ENCODE measurements around the gene BABAM2. TPM values are rescaled to one million over a fixed set of nuclear protein-coding genes. Genes with fewer than 3 reads are reported as not detected.

Gene BABAM2
- total RNA-seq, 2 experiments from 2014 or later: 45.2 to 53.2 TPM

- H3K4me1 Mint-ChIP-seq: peaks cover 3% of the 10 kb centered on the region
- no peak overlapping the region for H3K4me3 Mint-ChIP-seq
Measured at GRCh38 chr2:28342081-28342967, 451.8 kb downstream of the BABAM2 start.

DNA sequence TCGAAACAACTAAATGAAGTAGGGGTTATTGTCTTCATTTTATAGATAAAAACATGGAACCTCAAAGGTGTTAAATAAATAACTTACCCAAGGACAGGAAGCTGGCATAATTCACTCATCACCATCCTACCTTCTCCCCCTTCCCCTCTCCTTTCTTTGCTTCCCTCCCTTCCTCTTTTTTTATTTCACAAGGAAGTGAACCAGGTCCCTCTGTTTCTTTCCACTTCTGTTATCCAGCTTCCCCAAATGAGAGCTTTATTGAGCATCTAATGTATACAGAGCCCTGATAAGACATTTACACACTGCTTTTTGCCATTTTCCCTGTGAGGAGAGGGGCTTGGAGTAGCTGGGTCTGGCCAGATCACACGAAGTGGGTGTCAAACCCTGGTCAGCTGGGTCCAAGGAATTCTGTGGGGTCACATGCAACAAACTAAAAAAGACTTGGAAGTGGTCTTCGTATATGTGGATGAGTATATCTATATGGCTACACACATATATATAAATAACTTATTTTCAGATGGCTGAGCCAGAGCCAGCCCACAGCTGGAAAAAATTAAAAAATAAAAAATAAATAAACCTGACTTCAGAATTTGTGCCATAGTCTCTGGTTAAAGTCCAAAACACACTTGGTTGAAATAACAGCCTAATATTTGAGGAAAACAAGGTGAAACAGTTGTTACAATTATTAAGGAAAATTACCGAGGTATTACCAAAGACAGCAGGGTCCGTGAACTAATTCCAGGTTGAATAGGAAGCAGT lies 452.8 kb downstream of the BABAM2 start:
- no peak for DNase-seq
- H3K27me3 Mint-ChIP-seq: no peaks in the 10 kb centered on the region
- no peak overlapping the region for H3K4me3 Mint-ChIP-seq
- peaks cover 8% of the 10 kb centered on the region for H3K4me1 Mint-ChIP-seq
- peaks cover 3% of the 10 kb centered on the region for H3K36me3 Mint-ChIP-seq
- H3K9me3 Mint-ChIP-seq: no peaks in the 10 kb centered on the region
- H3K27ac Mint-ChIP-seq: no peak overlapping the region

More at GRCh38 chr2:28342081-28342967, 451.8 kb downstream of the BABAM2 start:
- Mint-ChIP-seq H3K27me3 (no peaks in the 10 kb centered on the region), H3K9me3 (no peaks in the 10 kb centered on the region), H3K27ac (no peak overlapping the region), H3K36me3 (peaks cover 3% of the 10 kb centered on the region)
- no peak for DNase-seq

DNA sequence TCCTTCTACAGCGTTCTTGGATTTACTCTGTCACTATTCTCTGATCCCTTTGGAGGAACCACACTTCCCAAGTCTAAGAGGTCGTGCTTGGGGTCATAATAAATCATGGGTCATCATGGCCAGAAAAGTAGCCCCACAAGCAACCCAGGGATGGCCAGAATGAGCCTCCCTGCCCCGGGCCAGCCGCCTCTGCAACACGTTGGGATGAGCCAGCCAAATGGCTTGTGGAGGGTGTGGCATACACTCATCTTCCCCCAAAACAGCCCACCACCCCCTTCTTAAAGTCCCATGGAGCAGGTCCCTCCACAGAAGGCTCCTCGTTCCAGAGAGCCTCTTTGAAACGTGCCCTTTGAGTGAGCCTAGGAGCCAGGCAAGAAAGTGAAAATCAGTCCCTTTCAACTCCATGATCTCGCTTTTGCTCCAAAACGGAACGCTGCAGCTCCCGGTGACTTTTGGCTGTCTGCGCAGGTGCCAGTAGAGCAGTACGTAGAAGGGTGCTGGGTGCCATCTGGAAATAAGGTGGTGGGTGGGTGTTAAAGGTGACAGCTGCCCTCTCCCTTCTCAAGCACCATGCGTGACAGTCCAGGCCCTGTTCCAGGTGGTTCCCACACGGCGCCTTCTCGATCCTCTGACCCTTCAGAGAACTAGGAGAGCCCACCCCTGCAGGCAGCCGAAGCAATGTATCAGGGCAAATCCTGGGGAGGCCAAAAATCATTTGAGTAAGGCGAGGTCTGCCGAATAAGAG lies 453.6 kb downstream of the BABAM2 start:
- H3K27ac Mint-ChIP-seq: no peak overlapping the region
- no peak overlapping the region for H3K4me3 Mint-ChIP-seq
- H3K4me1 Mint-ChIP-seq: peaks cover 10% of the 10 kb centered on the region
- H3K27me3 Mint-ChIP-seq: no peaks in the 10 kb centered on the region
- peaks cover under 1% of the 10 kb centered on the region for H3K36me3 Mint-ChIP-seq
- no peaks in the 10 kb centered on the region for H3K9me3 Mint-ChIP-seq
- no peak for DNase-seq

- Mint-ChIP-seq H3K4me3 (no peak overlapping the region), H3K9me3 (no peaks in the 10 kb centered on the region), H3K27me3 (no peaks in the 10 kb centered on the region), H3K36me3 (no peaks in the 10 kb centered on the region), H3K4me1 (peaks cover 13% of the 10 kb centered on the region), H3K27ac (no peak overlapping the region)
- no peak for DNase-seq
Measured at GRCh38 chr2:28344756-28345373, 454.3 kb downstream of the BABAM2 start.

DNA sequence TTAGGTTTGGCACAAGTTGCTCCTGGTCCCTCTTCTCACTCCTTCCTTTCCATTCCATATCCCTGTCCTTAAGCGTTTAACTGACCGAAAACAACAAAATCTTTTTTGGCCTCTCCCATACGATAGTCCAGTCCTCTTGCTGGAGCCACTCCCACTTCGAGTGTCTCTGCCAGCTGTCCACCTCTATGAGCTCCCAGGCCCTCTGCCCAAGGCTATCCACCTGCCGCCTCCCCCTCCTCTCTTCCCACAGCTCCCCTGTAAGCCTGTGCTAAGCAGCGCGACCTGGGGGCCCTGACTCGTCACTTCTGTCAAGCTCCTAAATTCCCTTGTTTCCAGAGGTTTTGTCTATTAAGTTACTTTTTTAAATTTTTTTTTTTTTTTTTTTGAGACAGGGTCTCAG lies 455.1 kb downstream of the BABAM2 start:
- H3K27me3 Mint-ChIP-seq: no peaks in the 10 kb centered on the region
- no peaks in the 10 kb centered on the region for H3K36me3 Mint-ChIP-seq
- H3K27ac Mint-ChIP-seq: no peak overlapping the region
- H3K4me1 Mint-ChIP-seq: peaks cover 13% of the 10 kb centered on the region
- DNase-seq: no peak
- H3K4me3 Mint-ChIP-seq: no peak overlapping the region
- no peaks in the 10 kb centered on the region for H3K9me3 Mint-ChIP-seq

DNA sequence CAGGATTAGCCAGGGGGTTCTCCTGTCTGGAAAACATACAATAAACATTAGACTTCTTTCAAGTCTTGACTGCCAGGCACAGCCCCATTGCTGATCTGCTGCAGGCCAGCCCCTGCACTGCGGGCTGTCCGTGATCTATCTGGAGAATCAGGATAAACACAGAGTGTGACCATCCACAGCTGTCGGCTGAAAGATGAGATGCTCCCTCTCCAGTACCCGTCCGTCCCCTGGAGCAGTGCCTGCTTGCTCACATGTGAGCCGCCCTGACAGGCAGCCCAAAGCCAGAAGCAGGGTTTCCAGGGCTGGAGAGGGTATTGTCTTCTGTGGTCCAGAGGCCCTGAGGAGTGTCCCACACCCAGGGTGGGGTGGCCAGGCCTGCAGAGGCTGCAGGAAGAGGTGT lies 456.1 kb downstream of the BABAM2 start:
- Mint-ChIP-seq H3K9me3 (no peaks in the 10 kb centered on the region), H3K4me3 (no peak overlapping the region), H3K27ac (no peak overlapping the region), H3K36me3 (no peaks in the 10 kb centered on the region), H3K4me1 (peaks cover 14% of the 10 kb centered on the region), H3K27me3 (no peaks in the 10 kb centered on the region)
- DNase-seq: no peak

- no peak overlapping the region for H3K4me3 Mint-ChIP-seq
- H3K9me3 Mint-ChIP-seq: no peaks in the 10 kb centered on the region
- H3K36me3 Mint-ChIP-seq: no peaks in the 10 kb centered on the region
- no peak for DNase-seq
- H3K4me1 Mint-ChIP-seq: peaks cover 19% of the 10 kb centered on the region
- no peak overlapping the region for H3K27ac Mint-ChIP-seq
- H3K27me3 Mint-ChIP-seq: no peaks in the 10 kb centered on the region
Measured at GRCh38 chr2:28347193-28347592, 456.7 kb downstream of the BABAM2 start.

- peaks cover 19% of the 10 kb centered on the region for H3K4me1 Mint-ChIP-seq
- H3K36me3 Mint-ChIP-seq: no peaks in the 10 kb centered on the region
- H3K4me3 Mint-ChIP-seq: no peak overlapping the region
- no peaks in the 10 kb centered on the region for H3K9me3 Mint-ChIP-seq
- H3K27me3 Mint-ChIP-seq: no peaks in the 10 kb centered on the region
- DNase-seq: no peak
- H3K27ac Mint-ChIP-seq: no peak overlapping the region
Measured at GRCh38 chr2:28347596-28347995, 457.1 kb downstream of the BABAM2 start.

DNA sequence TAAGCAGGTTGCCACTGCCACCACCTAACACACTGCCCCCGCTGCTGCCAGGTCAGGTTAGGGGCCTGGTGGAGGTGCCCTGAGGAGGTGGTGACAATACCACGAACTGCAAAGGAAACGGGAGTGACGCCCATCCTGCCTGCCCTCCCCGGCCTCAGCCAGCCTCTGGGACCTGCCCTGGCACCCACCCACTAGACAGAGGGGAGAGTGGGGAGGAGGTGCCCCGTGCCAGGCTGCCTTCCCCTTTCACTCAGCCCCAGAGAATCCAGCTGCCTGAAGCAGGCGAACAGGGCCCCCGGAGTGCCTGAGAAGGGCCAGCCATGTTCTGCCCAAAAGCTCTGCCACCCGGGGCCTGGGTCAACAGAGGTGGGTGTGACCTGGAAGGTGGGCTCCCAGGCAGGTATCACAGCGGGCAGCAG lies 457.6 kb downstream of the BABAM2 start:
- Mint-ChIP-seq H3K36me3 (no peaks in the 10 kb centered on the region), H3K27ac (no peak overlapping the region), H3K9me3 (no peaks in the 10 kb centered on the region), H3K27me3 (no peaks in the 10 kb centered on the region), H3K4me1 (peaks cover 19% of the 10 kb centered on the region), H3K4me3 (no peak overlapping the region)
- DNase-seq: peak; percentile 46

DNA sequence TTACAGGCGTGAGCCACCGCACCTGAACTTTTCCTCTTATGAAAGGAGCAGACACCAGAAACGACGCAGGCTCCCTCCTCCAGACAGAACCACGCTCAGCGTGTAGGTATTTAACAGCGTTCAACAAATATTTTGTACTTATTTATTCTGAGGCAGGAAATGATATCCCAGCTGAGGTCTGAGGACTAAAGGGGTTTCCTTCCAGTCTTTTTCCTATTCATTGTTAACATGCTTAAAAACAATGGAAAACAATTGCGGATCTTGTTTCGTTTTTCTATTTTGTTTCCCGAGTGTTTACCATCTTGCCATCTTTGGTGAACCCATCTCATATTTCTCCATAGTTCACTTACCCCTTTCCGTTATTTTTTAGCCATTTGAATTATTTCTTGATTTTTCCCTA lies 458.4 kb downstream of the BABAM2 start:
- peak overlapping the region; percentile 5 for H3K27ac Mint-ChIP-seq
- no peak for DNase-seq
- H3K4me3 Mint-ChIP-seq: no peak overlapping the region
- no peaks in the 10 kb centered on the region for H3K27me3 Mint-ChIP-seq
- H3K36me3 Mint-ChIP-seq: no peaks in the 10 kb centered on the region
- H3K4me1 Mint-ChIP-seq: peaks cover 19% of the 10 kb centered on the region
- no peaks in the 10 kb centered on the region for H3K9me3 Mint-ChIP-seq

DNA sequence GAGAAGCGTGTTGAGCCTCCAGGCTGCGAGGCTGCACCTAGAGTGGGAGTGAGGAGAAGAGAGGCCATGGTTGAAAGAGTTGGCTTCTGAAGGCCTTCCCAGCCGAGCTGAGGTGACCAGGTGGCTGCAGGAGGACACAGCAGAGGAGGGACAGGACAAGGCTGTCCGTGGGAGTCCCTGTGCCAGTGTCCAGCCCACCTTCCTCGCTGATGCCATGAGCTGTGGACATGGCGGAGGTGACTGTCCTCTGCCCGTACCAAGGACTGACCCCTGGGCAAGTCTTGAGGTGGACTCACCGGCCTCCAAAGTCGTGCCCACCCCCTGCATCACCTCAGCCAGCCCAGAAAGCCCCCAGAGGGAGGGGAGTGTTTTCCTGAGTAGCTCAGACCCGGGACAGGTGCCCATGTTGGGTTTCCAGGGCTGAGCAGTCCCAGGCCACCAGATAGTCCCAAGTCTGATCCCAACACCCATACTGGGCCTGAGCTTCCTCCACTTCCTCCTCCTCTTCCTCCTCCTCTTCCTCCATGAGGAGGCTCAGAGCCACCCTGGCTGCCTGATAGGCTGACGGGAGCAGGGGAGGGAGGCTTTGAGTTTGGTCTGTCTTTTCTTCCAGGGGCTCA lies 459.1 kb downstream of the BABAM2 start:
- peaks cover 19% of the 10 kb centered on the region for H3K4me1 Mint-ChIP-seq
- H3K36me3 Mint-ChIP-seq: no peaks in the 10 kb centered on the region
- DNase-seq: no peak
- no peak overlapping the region for H3K27ac Mint-ChIP-seq
- no peaks in the 10 kb centered on the region for H3K27me3 Mint-ChIP-seq
- no peaks in the 10 kb centered on the region for H3K9me3 Mint-ChIP-seq
- no peak overlapping the region for H3K4me3 Mint-ChIP-seq

DNA sequence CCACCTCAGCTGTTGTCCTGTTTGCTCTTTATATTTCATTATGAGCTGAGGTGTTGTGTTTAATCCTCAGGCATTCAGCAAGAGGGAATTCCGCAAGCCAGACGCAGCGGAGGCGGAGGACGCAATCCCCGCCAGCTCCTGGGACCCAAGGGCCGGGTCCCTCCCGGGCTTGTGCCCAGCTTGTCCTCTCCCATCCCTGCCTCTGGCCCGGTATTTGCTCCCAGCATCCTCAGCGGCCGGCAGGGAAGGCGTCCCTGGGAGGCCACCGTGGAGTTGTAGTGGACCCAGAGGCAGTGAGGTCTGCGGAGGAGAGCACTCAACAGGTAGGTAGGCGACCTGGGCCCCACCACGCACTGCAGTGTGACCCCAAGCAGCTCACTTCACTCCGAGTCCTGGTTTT lies 459.7 kb downstream of the BABAM2 start:
- H3K27me3 Mint-ChIP-seq: no peaks in the 10 kb centered on the region
- DNase-seq: no peak
- no peak overlapping the region for H3K4me3 Mint-ChIP-seq
- no peaks in the 10 kb centered on the region for H3K36me3 Mint-ChIP-seq
- no peak overlapping the region for H3K27ac Mint-ChIP-seq
- H3K9me3 Mint-ChIP-seq: no peaks in the 10 kb centered on the region
- peaks cover 19% of the 10 kb centered on the region for H3K4me1 Mint-ChIP-seq

DNA sequence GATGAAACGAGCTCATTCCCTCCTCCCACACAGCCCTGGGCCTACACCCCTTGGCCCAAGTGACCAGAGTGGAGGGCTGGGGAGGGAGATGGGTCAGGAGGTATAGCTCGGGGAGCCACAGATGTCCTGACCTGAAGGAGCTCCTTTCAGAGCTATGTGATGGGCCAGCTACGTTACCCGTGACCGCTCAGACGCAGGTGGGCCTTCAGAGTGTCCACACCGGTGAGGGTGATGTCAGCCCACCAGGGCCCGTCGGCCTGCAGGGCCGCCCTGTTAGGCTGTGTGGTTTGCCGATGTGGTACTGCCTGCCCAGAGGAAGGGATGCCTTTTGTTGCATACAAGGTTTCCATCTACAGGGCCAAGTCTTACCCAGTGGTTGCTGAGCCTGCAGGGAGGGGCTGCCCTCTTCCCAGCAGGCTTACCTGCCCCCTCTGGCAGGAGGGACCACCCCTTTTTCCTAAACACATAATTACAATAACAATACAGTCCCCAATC lies 460.3 kb downstream of the BABAM2 start:
- Mint-ChIP-seq H3K9me3 (no peaks in the 10 kb centered on the region), H3K4me1 (peaks cover 19% of the 10 kb centered on the region), H3K4me3 (no peak overlapping the region), H3K27me3 (no peaks in the 10 kb centered on the region), H3K36me3 (no peaks in the 10 kb centered on the region), H3K27ac (no peak overlapping the region)
- DNase-seq: no peak

DNA sequence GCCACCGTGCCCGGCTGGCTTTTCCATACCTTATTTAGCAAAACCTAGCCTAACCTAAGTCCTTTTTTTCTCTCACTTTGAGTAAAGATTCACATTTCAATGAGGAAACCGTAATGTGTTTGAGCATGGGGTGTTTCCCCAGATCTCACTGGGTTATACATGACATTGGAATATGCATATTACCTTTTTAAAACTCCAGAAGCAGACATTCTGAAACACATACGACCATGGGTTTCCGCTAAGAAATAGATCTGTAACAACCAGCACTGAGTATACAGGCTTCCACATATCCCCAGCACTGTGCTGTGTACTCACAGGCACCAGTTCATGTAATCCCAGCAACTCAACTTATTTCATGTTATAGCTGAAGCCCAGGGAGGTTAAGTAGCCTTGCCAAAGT lies 461.1 kb downstream of the BABAM2 start:
- no peak for DNase-seq
- Mint-ChIP-seq H3K4me1 (peaks cover 24% of the 10 kb centered on the region), H3K4me3 (no peak overlapping the region), H3K27ac (no peak overlapping the region), H3K36me3 (no peaks in the 10 kb centered on the region), H3K9me3 (no peaks in the 10 kb centered on the region), H3K27me3 (no peaks in the 10 kb centered on the region)

Data from activated naive CD8-positive, alpha-beta T cell treated with anti-CD3 and anti-CD28 coated beads for 36 hours (primary cell).